GM12878 (cell line): ENCODE measurements around the gene H6PD. TPM values are rescaled to one million over a fixed set of nuclear protein-coding genes. Genes with fewer than 3 reads are reported as not detected.

Experiments used
- ATAC-seq: fragments of 200-7000 bp; cut with Tn5 transposase; 3 replicates; pipeline ENCODE4 v1.9.1; 2020; ENCODE audit warnings: mild to moderate bottlenecking, moderate library complexity
- BruUV-seq: library from RNA; stranded (reverse); fragments of 400-500 nt; replicated peaks from 2 replicates; lab custom pipeline; 2021; lab: Mats Ljungman, UMichigan
- CTCF ChIA-PET: fragments of 300-600 bp; sonication (Branson Sonifier 250); formaldehyde crosslinking; extraction: SDS; loops from one replicate; lab custom pipeline; 2021; ENCODE audit warnings: inconsistent platforms; lab: Yijun Ruan, JAX
- POLR2A ChIA-PET: fragments of 350-600 bp; formaldehyde crosslinking; extraction: SDS; loops from one replicate; lab custom pipeline; 2021; ENCODE audit warnings: inconsistent platforms; lab: Charles Lee
- RAD21 ChIA-PET: fragments of 300-600 bp; sonication (Branson Sonifier 250); formaldehyde crosslinking; loops from one replicate; lab custom pipeline; 2023; ENCODE audit warnings: antibody characterized with exemption; ENCODE audit not compliant: unreplicated experiment; lab: Charles Lee
- SMC1A ChIA-PET: fragments of 300-600 bp; sonication (Branson Sonifier 250); formaldehyde crosslinking; loops from one replicate; lab custom pipeline; 2023; ENCODE audit not compliant: unreplicated experiment, uncharacterized antibody; lab: Charles Lee
- DNase-seq: peaks from one replicate; pipeline ENCODE4 v3.0.0-alpha.2; 2011; ENCODE audit warnings: low read depth, low spot score
- FAIRE-seq: peaks from 3 replicates; lab custom pipeline; 2011; peaks lifted over from hg19 to GRCh38; lab: Jason Lieb, UNC
- H2AFZ ChIP-seq: 2 replicates; pipeline ENCODE4 v1.6.0; 2011; ENCODE audit warnings: low read depth, low read length, control low read depth; ENCODE audit not compliant: control insufficient read depth
- H3K27ac ChIP-seq: 2 replicates; pipeline ENCODE4 v1.5.1; 2011; ENCODE audit warnings: control low read depth; ENCODE audit not compliant: control insufficient read depth, insufficient read depth
- H3K27me3 ChIP-seq, 2 experiments: replicated peaks in 1 of 2; 2 replicates each; pipeline versions ENCODE4 v1.6.0 to v1.6.1; 2011; ENCODE audit warnings: low read length in 1 of 2; ENCODE audit not compliant: control insufficient read depth in 2 of 2, insufficient read depth in 2 of 2
- H3K36me3 ChIP-seq, 2 experiments: 2 replicates each; pipeline ENCODE4 v1.5.1; 2011; ENCODE audit warnings: low read length in 1 of 2; ENCODE audit not compliant: control insufficient read depth in 2 of 2, insufficient read depth in 2 of 2
- H3K4me1 ChIP-seq: 2 replicates; pipeline ENCODE4 v1.6.1; 2011; ENCODE audit warnings: mild to moderate bottlenecking, low read length, moderate library complexity, mixed read lengths; ENCODE audit not compliant: control insufficient read depth, insufficient read depth
- H3K4me2 ChIP-seq: 2 replicates; pipeline ENCODE4 v1.6.0; 2011; ENCODE audit warnings: control low read depth; ENCODE audit not compliant: control insufficient read depth, insufficient read depth
- H3K4me3 ChIP-seq: fragments of 200-600 bp; sonication (generic); 2 replicates; pipeline ENCODE4 v1.5.1; 2016
- H3K79me2 ChIP-seq: 2 replicates; pipeline ENCODE4 v1.6.0; 2011; ENCODE audit warnings: low read length; ENCODE audit not compliant: control insufficient read depth, insufficient read depth
- H3K9ac ChIP-seq: 2 replicates; pipeline ENCODE4 v1.8.0; 2011; ENCODE audit warnings: low read length, control low read depth, mixed read lengths; ENCODE audit not compliant: control insufficient read depth, insufficient read depth
- H3K9me3 ChIP-seq: replicated peaks from 3 replicates; pipeline ENCODE4 v1.5.1; 2011; ENCODE audit warnings: mild to moderate bottlenecking, low read length; ENCODE audit not compliant: control insufficient read depth, insufficient read depth
- H4K20me1 ChIP-seq: 2 replicates; pipeline ENCODE4 v1.6.0; 2011; ENCODE audit not compliant: control insufficient read depth, insufficient read depth
- ESRRA ChIP-seq: IDR thresholded peaks from 2 replicates; pipeline ENCODE4 v1.6.1; 2012; ENCODE audit warnings: mild to moderate bottlenecking, low read length, improper control_type of control experiment
- KDM1A ChIP-seq: fragments of 200-600 bp; sonication (generic); IDR thresholded peaks from 2 replicates; pipeline ENCODE4 v1.6.1; 2016; ENCODE audit warnings: borderline replicate concordance
- MAX ChIP-seq: IDR thresholded peaks from 2 replicates; pipeline ENCODE4 v1.6.1; 2012; ENCODE audit warnings: low read depth, low read length, improper control_type of control experiment
- NFXL1 ChIP-seq: fragments of 450-650 bp; IDR thresholded peaks from 2 replicates; pipeline ENCODE4 v1.6.1; 2017; ENCODE audit warnings: antibody characterized with exemption, mild to moderate bottlenecking, borderline replicate concordance
- SRF ChIP-seq, 2 experiments: IDR thresholded peaks; 2 replicates each; pipeline ENCODE4 v1.6.1; 2011; ENCODE audit warnings: low read depth in 2 of 2, low read length in 2 of 2, mild to moderate bottlenecking in 1 of 2, moderate library complexity in 1 of 2
- WGBS: methylation state at CpG from one replicate; pipeline ENCODE4 v1.1.6; 2016; ENCODE audit warnings: low lambda C conversion rate; ENCODE audit not compliant: insufficient replicate concordance, insufficient coverage; ENCODE audit errors: missing lambda C conversion rate; 5-methylcytosine and 5-hydroxymethylcytosine counted together
- in situ Hi-C: fragments of 300-500 bp; cut with MboI; formaldehyde crosslinking; loops from 9 replicates; pipeline ENCODE4 v1.14.3; 2018; ENCODE audit warnings: mixed read lengths
- intact Hi-C: fragments of 100-400 bp; cut with micrococcal nuclease; formaldehyde crosslinking; loops from one replicate; pipeline ENCODE4 v1.14.2; 2022; ENCODE audit not compliant: unreplicated experiment
- polyA plus RNA-seq, 11 experiments: library from polyadenylated mRNA; depleted of rRNA in 4 of 11; unstranded in 6 of 11; stranded (reverse) in 5 of 11; fragments of >200 nt; fragmentation: Nextera tagmentation in 4 of 11; fragmentation: Illumina TruSeq in 1 of 11; extraction: Ambion mirVana in 4 of 11; extraction: Trizol in 1 of 11; gene quantifications; 1 replicate in 1 of 11; 2 replicates in 10 of 11; pipeline versions ENCODE4 v1.2.1 to v1.2.3, GENCODE V29; 2011 to 2016; ENCODE audit warnings: inconsistent platforms in 2 of 11, missing spikeins in 2 of 11, low read depth in 1 of 11
- total RNA-seq, 4 experiments: library from RNA; depleted of rRNA in 3 of 4; stranded (reverse); fragments of >200 nt in 3 of 4; fragmentation: Illumina TruSeq in 1 of 4; extraction: Trizol in 1 of 4; gene quantifications; 2 replicates each; pipeline versions ENCODE4 v1.2.1 to v1.2.3, GENCODE V29; 2013 to 2021

The H6PD gene
- total and polyA plus RNA-seq, 10 of the 15 experiments (the other 5 are each of a cell fraction or from before 2014, with no cell fraction given), result 1.2 to 20.7 (median 7.7) TPM

GRCh38 chr1:9233241-9233941 lies 1.2 kb upstream of the H6PD start:
- no peak for TF ChIP-seq NFXL1
- TF ChIP-seq MAX, result no peak
- no peak for TF ChIP-seq ESRRA
- TF ChIP-seq SRF (IDR thresholded peaks at IDR 0.05; ENCODE audit: low read depth in 2 of 2, low read length in 2 of 2), result no peak
- no peak for TF ChIP-seq KDM1A
- intact Hi-C loops, result no loop called here
- FAIRE-seq, result no peak

More at GRCh38 chr1:9233241-9233941, 1.2 kb upstream of the H6PD start:
- in situ Hi-C loops, result no loop called here
- peaks cover 3% of the 10 kb centered on the region for H3K9me3 ChIP-seq
- CTCF ChIA-PET, result interaction anchor here (0.6 to 2.6 kb wide), 12 partner anchors 9 to 341 kb away, joined by 3 to 8 read pairs (median 3); partner anchors contain the start of gene GPR157
- ATAC-seq (no peak), DNase-seq (no peak)
- H2AFZ ChIP-seq, result no peak overlapping the region
- H3K4me2 ChIP-seq, result no peak overlapping the region
- BruUV-seq, result no TSS peak
- RAD21 ChIA-PET, result interaction anchor here (0.9 kb wide), 1 partner anchor 258 kb away, joined by 3 read pairs; no protein-coding TSS in a partner anchor
- POLR2A ChIA-PET, result interaction anchor here (0.5 to 2.5 kb wide), 6 partner anchors 53 to 1068 kb away, joined by 3 to 11 read pairs (median 6); no protein-coding TSS in a partner anchor
- H3K36me3 ChIP-seq, result no peaks in the 10 kb centered on the region
- H3K4me1 ChIP-seq, result peaks cover 12% of the 10 kb centered on the region
- H3K27ac ChIP-seq, result no peak overlapping the region
- H3K79me2 ChIP-seq, result peaks cover 6% of the 10 kb centered on the region
- 89% methylated on average over 18 of the region's 20 CpGs for WGBS
- SMC1A ChIA-PET, result interaction anchor here (4.0 kb wide), 1 partner anchor 32 kb away, joined by 16 read pairs; no protein-coding TSS in a partner anchor
- H4K20me1 ChIP-seq, result no peaks in the 10 kb centered on the region
- no peak overlapping the region for H3K9ac ChIP-seq
- no peaks in the 10 kb centered on the region for H3K27me3 ChIP-seq
- H3K4me3 ChIP-seq, result no peak overlapping the region
